DMS 273 treated with DMSO at 0.1 percent for 48 hours (cell line): Measurements from ENCODE around the gene WWC1.

Experiments
- DNase-seq: peaks from one replicate; lab custom pipeline; 2025; lab: John Stamatoyannopoulos, UW

The WWC1 gene

DNA sequence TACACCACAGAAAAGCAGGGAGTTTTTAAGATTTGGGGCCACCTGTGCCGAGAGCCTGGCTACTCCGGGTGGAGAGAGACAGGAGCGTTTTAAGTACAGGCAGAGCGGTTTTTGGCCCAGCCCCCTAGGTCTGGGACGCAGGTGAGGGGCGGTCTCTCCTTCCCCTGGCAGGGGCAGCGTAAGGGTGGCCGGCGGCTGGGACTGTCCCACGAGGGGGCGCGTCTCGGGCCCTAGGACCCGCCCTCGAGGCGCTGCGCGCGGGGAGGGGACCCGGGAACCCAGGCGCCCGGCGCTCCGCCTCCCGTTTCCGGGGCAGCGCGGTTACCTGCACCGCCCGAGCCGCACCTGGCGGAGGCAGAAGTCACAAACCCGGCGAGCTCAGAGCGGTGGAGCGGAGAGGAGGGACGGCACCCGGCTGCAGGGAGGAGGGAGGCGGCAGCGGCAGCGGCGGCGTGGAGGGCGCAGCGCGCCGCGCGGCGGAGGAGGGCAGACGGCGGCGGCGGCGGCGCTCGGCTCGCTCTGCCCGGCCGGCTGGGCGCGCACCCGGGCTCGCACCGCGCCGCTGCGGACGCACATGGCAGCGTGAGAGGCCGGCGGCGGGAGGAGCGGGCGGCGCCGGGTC lies at the start of gene WWC1:
WWC1 (plus strand) TSS at position 304 of the 622 bp plus-strand sequence. CDS start 508 bp downstream, outside the sequence.
- peak; percentile 52 for DNase-seq

DNA sequence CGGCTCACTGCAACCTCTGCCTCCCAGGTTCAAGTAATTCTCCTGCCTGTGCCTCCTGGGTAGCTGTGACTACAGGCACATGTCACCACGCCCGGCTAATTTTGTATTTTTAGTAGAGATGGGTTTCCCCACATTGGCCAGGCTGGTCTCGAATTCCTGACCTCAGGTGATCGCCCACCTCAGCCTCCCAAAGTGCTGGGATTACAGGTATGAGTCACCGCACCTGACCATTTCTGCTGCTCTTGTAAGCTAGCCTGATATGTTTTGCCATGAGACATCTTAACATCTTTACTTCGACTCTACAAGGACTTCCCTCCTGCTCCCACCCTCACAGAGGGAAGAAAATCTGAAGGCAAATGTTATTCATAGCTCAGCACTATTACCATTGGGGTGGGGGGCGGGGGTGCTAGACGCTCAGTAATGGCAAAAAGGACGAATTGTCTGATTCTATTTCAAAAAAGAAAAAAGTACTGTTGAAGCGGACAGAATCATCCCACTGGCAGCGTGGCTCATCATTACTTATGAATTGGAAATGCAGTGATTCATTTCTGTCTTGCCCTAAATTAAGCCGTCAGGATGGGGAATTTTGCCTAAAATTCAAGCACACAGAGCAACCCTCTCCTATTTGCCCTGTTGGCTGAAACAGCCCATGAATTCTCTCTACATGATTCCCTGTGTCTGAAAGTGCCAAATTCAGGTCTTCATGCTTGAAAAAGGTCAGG lies 46.4 kb upstream of the WWC1 start:
- DNase-seq: no peak

DNA sequence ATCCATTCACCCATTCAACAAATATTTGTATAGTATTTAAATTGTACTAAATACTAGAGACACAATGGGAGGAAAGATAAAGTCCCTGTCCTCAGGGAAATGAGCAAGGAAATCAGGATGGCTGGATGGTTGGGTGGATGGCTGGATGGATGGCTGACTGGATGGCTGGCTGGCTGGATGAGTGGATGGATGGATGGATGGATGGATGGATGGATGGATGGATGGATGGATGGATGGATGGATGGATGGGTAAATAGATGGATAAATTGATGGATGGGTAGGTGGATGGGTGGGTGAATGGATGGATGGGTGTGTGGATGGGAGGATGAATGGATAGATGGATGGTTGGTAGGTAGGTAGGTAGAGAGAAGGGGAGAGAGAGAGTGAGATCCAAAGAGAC lies 41.5 kb upstream of the WWC1 start:
- DNase-seq: no peak

DNA sequence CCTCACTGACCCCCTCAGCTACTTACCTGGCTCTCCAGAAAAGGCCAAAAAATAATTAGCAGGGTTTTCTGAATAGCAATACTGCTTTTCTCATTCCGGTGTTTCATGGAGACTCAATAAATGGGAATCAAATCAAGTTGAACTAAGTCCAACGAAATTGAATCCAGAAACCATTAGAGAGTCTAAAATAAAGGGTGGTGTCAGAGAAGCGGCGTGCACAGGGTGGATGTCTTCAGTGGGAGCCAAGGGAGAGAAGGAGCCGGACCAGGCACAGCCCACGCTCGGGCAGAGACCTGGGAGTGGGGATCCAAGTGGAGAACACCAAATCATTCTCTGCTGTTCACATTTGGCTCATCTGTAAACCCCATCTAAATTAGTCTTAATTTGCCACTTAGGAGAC lies 40.2 kb upstream of the WWC1 start:
- no peak for DNase-seq

DNA sequence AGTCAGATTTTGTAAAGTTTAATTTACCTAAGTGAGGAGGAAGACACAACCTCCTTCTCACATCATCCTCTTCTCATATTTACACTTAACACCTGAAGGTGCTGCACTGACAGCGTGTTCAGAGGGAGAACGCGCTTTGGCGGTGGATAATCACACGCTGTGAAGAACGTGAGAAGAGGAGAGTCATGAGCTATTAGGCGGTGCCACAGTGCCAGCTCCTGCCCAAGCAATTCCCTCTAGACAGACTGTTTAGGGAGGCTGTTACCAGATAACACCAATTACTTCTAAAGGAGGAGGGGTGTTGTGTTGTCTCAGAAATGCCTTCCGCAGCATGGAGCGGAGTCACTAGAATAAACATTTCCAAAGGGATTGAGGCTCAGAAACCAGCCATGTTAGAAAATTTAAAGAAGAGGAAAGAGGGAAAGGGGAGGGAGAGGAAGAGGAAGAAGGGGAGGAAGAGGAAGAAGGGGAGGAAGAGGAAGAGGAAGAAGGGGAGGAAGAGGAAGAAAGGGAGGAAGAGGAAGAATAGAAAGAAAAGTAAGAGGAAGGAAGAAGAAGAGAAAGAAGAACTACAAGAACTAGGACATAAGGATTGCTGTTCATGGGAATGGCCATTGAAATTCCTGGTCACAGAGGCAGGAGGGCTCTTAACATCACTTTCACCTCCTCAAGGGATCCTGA lies 37.3 kb upstream of the WWC1 start:
- DNase-seq: no peak

DNA sequence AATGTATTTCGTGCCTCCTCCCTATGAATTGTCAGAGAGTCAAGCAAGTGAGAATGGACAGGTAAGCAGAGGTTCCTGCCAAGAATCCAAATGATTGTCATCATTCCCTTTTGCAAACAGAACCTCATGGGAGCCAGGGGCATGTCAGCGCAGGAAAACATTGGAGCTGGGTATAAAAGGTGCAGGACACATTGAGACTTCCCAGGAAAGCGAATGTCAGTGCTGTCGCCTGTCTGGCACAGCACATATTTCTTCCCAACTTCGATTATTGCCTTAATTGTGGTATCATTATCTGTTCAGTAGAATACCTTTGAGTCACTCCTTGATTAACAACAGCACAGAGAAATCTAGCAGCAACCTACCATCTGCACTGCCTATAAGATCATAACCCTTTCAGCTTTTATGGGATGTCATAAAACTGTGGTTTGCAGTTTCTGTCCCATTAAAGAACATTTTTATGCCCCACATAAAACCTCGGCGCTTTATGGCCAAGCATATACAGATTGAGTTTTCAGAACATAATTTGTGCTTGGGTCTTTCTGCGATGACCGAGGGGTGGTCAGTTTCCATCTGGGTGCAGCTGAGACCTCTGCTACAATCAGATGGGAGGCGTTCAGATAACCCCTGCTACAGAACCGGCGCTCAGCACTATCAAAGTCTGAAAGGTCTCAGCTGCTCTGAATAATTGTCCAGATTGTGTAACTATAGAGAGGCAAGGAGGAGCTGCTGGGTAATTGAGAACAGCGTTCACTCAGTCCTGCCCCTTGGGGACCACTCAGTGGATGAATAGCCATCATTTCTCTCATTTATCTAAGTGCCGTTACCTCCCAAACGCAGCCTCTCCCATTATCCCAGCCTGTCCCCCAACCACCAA lies 30.9 kb upstream of the WWC1 start:
- DNase-seq: no peak

DNA sequence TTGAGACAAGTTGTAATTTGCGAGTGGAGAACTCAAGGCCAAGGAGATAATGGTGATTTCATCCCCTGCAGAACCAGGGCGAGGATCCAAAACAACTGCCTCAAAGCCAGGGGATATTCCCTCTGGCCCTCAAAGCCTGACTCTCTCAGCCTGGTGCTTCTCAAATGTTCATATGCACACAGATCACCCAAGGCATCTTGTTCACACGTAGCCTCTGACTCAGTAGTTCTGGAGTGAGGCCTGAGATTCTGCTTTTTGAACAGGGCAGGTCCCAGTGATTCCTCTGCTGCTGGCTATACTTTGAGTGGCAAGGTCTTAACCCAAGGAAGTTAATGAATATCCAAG lies 30.2 kb upstream of the WWC1 start:
- DNase-seq: no peak

DNA sequence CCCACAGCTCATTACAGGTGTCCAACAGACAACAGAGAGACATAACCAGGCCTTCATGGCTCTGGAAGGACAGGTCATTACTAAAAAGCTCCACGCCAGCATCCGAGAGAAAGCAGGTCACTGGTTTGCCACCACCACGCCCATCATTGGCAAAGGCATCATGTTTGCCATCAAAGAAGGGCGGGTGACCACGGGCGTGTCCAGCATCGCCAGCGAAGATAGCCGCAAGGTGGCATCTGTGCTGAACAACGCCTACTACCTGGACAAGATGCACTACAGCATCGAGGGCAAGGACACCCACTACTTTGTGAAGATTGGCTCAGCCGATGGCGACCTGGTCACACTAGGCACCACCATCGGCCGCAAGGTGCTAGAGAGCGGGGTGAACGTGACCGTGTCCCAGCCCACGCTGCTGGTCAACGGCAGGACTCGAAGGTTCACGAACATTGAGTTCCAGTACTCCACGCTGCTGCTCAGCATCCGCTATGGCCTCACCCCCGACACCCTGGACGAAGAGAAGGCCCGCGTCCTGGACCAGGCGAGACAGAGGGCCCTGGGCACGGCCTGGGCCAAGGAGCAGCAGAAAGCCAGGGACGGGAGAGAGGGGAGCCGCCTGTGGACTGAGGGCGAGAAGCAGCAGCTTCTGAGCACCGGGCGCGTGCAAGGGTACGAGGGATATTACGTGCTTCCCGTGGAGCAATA lies 29.3 kb upstream of the WWC1 start:
- DNase-seq: no peak

DNA sequence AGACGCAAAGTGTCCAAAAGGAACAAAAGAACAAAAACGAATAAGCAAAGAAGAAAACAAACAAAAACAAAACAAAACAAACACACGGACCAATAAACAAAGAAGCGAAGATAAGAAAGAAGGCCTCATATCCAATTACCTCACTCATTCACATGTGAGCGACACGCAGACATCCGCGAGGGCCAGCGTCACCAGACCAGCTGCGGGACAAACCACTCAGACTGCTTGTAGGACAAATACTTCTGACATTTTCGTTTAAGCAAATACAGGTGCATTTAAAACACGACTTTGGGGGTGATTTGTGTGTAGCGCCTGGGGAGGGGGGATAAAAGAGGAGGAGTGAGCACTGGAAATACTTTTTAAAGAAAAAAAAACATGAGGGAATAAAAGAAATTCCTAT lies 28.3 kb upstream of the WWC1 start:
- DNase-seq: no peak

DNA sequence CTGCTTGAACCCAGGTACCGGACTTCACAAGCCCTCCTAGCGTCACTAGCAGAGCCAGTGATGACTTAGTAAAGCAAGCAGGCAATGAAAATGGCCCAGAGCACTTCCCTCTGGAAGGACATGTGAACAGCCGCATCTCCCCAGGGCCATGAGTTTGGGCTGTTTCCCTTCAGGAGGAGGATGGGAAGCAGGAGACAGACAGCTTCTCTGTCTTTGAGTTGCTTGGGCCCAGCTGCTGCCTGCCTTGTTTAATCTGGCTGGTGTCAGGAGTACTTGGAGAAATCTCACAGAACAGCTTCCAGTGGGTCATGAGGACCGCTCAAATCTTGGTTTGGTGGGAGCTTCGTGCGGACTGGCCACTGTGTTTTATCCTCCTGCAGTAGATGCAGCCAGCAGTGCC lies 25.4 kb upstream of the WWC1 start:
- no peak for DNase-seq

DNA sequence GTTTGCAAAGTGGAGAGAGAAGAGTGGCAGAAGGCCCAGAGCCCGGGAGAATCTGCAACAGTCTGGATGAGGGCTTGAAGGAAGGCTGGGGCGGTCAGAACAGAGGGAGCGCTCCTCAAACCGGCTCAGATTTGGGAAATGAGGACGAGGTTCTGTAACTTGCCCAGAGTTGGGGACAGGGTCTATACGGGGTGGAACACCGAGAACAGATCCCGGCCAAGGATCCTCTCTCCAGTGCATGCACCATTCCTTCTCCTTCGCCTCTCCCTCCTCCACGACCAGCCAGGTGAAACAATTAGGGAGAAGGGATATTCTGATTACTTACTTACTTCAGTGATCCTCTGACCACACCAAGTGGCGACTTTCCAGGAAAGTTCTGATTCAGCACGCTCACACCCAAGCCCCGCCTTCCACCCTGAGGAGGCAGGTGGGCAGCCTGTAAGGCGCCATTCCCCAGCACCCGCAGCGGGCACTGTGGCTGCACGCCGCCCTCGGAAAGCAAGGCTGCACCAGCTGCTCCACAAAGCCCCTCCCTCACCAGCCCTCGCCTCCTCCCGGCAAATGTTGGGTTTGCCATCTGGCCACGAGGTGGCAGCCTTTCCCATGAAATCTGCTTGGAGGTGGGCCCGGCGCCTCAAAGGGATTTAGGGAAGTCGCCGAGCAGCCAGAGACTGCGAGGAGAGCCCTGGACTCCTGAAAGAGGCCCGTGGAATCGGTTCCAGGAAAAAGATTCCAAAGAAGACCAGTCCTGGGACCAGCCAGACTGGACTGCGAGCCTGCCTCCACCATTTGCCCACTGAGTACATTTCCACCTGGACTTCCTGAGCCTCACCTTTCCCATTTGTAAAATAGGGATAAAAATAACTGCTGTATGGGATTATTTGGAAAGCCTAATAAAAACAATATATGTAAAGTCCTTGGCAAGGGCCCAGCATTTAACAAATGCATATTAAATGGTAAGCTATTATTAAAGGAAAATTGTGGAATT lies 22.2 kb upstream of the WWC1 start:
- DNase-seq: peak; percentile 83

DNA sequence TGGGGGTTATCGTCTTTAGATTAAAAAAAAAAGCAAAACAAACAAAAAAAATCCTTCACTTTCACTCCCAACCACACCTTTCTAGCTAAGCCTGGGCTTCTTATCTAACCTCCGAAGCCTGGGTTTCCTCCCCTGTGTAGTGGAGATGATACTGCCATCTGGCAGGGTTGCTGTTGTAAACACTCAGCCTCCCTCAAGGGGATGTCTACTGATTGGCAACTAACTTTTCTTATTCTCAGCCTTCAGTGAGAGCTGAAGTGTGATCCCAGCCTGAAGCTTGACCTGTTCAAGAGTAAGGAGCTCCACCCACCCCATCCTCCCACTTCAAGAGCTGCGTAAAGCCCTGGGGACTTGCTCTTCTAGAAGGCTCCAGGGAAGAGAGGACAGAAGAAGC lies 21.5 kb upstream of the WWC1 start:
- DNase-seq: peak; percentile 31

DNA sequence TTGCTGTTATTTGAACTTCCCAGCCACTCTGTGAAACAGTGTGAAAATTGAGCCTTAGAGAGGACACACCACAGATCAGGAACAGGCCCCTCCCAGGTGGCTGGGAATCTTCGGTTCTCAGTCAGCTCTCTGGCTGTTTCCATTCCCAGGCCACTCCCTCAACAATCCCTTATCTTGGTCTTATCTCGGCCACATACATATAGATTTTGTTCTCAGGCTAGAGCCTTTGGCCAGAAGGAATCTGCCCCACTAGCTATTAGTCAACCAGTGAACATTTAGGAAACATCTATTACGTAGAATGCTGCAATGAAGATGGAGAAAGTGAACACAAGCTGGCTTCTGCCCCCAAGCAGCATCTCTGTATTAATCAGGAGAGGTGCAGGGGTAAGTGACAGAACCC lies 21.0 kb upstream of the WWC1 start:
- no peak for DNase-seq

DNA sequence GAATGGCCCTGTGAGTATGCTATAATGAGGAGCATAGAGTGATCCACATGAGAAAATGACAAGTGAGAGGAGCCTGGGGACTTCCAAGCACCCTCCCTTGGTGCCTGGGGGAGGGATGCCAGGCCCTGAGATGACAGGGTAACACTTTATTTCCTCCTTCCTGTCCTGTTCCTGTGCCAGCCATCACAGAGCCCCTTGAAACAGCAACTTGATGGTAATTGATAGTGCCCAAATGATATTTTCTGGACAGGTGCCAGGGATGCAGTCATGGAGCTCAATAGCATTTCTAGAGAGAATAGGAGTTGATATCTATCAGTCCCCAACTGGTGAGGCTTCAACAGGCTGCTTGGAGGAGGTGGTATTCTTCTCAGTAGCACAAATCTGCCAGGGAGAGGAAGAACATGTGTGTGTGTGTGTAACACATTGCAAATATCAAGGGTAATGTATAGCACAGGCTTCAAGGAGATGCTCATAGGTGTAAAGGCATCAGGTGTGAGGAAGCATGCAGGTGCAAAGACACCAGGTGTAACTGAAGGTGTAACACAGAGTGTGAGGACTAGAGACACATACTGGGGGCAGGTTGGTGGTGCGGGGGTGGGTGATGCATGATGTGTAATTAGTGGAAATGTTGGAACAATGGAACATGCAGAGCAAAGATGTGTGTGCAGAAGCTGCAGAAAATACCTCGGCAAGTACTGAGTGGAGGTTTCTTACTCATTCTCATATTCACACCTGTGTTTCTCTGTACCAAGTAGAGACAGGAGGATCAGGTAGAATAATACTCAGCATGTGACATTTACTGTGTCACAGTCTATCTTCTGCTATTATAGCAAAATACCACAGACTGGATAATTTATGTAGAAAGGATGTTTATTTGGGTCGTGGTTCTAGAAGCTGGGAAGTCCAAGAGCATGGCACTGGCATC lies 18.1 kb upstream of the WWC1 start:
- no peak for DNase-seq

DNA sequence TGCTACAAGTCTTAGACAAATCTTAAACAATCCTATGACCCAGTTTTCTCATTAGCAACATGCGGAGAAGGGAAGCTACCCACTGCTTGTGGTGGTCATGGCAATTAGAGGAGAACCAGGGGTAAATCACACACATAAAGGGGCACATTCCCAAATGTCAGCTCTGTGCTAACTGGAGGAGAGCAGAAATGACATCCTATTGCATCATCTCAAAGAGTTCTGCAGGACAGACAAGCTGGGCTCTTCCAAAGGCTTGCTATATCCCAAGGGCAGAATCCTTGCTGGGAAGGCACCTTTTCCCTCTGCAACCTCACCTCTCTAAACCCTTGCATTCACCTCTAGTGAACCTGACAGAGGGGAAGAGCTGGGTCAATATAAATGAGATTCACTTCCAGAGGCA lies 17.0 kb upstream of the WWC1 start:
- DNase-seq: no peak

DNA sequence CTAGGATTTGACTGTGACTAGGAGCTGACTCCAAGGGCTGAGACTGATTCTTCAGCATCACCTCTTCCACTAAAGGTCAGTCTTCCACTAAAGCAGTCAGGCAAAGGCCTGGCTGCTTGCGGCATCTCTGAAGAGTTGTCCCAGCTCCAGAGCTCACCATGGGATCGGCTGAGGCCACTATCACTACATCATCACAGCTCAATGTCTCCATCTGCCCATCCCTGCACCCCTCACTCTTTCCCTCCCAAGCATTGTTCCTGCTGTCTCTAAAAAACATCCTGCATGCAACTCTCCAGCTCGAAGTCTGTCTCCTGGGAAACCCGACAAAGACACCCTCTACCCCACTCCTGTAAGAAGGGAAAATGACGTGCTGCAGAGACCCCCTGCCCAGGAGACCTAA lies 15.5 kb upstream of the WWC1 start:
- no peak for DNase-seq

DNA sequence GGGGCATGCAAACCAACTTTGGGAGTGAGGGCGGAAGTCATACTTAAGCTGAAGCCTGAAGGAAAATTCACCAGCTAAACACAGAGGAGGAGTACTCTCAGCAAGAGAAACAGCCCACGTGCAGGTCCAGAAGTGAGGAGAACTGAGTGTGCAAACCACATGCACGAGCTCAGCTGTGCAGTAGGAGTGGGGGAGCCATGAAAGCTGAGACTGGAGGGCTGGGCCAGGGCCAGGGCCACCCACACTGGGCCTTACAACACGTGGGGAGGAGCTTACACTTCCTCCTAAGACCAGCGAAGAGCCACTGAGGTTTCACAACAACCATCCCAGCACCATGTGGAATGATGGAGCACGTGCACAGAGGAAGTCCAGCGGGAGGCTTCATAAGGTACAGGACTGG lies 9.3 kb upstream of the WWC1 start:
- DNase-seq: no peak

DNA sequence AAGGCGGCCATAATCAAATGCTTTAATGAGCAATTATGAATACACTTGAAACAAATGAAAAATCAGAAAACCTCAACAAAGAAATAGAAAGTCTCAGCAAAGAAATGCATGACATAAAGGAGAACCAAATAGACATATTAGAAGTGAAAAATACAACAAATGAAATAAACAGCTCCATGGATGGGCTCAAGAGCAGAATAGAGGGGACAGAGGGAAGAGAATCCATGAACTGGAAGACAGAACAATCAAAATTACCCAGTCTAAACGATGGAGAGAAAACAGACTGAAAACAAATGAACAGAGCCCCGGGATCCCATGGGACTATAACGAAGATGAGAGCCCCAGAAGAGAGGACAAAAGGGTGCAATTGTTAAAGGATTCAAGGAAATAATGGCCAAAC lies 6.6 kb upstream of the WWC1 start:
- no peak for DNase-seq

DNA sequence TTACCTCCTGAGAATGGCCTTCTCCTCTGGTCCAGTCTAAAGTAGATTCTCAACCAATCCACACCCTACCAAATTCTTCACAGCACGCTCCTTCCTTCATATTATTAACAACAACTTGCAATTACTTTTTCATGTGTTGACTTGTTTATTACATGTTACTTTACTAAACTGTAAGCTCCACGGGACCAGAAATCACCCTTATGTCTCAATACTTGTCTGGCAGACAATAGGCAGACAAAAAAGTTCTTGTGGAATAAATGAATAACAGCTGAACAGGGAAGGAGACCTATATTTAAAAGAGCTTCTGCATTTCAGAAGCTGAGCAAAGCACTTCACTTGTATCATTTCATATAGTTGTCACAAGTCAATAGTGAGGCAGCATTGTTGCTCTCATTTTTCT lies 5.7 kb upstream of the WWC1 start:
- no peak for DNase-seq

DNA sequence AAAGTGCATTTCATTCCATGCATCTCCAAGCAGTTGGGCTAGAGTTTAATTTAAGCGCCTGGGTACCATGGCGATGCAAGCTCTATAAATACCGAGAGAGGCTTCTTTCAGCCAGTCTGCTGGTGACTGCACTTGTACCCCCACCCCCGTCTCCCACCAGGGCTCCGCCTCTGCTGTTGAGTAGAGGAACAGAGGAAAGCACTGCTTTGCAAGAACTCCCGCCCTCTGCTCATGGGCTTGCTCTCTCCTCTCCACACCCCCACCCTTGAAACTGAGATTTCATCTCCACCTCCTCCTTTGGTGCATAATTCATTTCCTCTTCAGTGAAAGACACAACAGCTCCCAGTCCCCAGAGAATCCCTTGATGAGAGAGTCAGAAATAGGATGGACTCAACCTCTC lies 5.1 kb upstream of the WWC1 start:
- no peak for DNase-seq
